Bone marrow (tissue), 2 donors: ENCODE results near the gene VPS35L.

Source experiments
- DNase-seq, 2 donors: peaks; one replicate each; lab custom pipeline; 2025; lab: John Stamatoyannopoulos, UW

The VPS35L gene

GRCh38 chr16:19595043-19595767 lies 39.7 kb downstream of the VPS35L start:
- no peak for DNase-seq

GRCh38 chr16:19598805-19599510 lies 43.5 kb downstream of the VPS35L start:
- no peak for DNase-seq

GRCh38 chr16:19599968-19600716 lies 44.6 kb downstream of the VPS35L start:
- no peak for DNase-seq

- DNase-seq = peak in 1 of 2 donors; percentile 17
Observed at GRCh38 chr16:19601083-19601976, 45.8 kb downstream of the VPS35L start.

- DNase-seq = no peak
Observed at GRCh38 chr16:19604911-19605310, 49.4 kb downstream of the VPS35L start.

GRCh38 chr16:19605701-19606100 lies 50.2 kb downstream of the VPS35L start:
- DNase-seq = no peak

GRCh38 chr16:19607616-19608280 lies 52.2 kb downstream of the VPS35L start:
- no peak for DNase-seq

GRCh38 chr16:19609359-19609758 lies 53.9 kb downstream of the VPS35L start:
- DNase-seq = no peak

GRCh38 chr16:19610200-19610599 lies 54.7 kb downstream of the VPS35L start:
- DNase-seq = no peak

GRCh38 chr16:19613834-19614233 lies 58.3 kb downstream of the VPS35L start:
- DNase-seq = no peak

- DNase-seq = no peak
Observed at GRCh38 chr16:19616241-19616640, 60.7 kb downstream of the VPS35L start.

GRCh38 chr16:19618876-19619275 lies 63.4 kb downstream of the VPS35L start:
- DNase-seq = no peak

GRCh38 chr16:19621445-19621844 lies 65.9 kb downstream of the VPS35L start:
- DNase-seq = no peak

- DNase-seq = no peak
Observed at GRCh38 chr16:19625039-19625438, 69.5 kb downstream of the VPS35L start.

GRCh38 chr16:19636436-19637267 lies 81.1 kb downstream of the VPS35L start:
- no peak for DNase-seq

- no peak for DNase-seq
Observed at GRCh38 chr16:19639986-19640421, 84.5 kb downstream of the VPS35L start.

- DNase-seq = no peak
Observed at GRCh38 chr16:19642501-19642900, 87.0 kb downstream of the VPS35L start.

- DNase-seq = no peak
Observed at GRCh38 chr16:19644877-19645276, 89.4 kb downstream of the VPS35L start.

- no peak for DNase-seq
Observed at GRCh38 chr16:19645557-19645981, 90.1 kb downstream of the VPS35L start.

GRCh38 chr16:19649980-19650379 lies 94.5 kb downstream of the VPS35L start:
- DNase-seq = no peak
